Peyer's patch (tissue), 4 donors: Measurements from ENCODE around the gene TANGO2. TPM values are rescaled to one million over a fixed set of nuclear protein-coding genes. Genes with fewer than 3 reads are reported as not detected.
A peak's percentile ranks its signal among the peaks of the same experiment; 100 is the strongest.

Experiments used
- DNase-seq, 3 donors: peaks; one replicate each; pipeline ENCODE4 v3.0.0-alpha.2; 2017 to 2019
- H3K27ac ChIP-seq, 4 donors: fragments of 200-600 bp; sonication (generic); one replicate each; pipeline ENCODE4 v1.5.1; 2016 to 2019
- H3K27me3 ChIP-seq, 2 donors: fragments of 200-600 bp; sonication (generic); one replicate each; pipeline ENCODE4 v1.5.1; 2019
- H3K36me3 ChIP-seq, 3 donors: fragments of 200-600 bp; sonication (generic); one replicate each; pipeline ENCODE4 v1.5.1; 2016 to 2019
- H3K4me1 ChIP-seq, 4 donors: fragments of 200-600 bp; sonication (generic); one replicate each; pipeline ENCODE4 v1.5.1; 2016 to 2019
- H3K4me3 ChIP-seq, 4 donors: fragments of 200-600 bp; sonication (generic); 1 replicate in 3 of 4; 2 replicates in 1 of 4; pipeline ENCODE4 v1.5.1; 2016 to 2019; ENCODE audit warnings: mild to moderate bottlenecking in 1 of 4
- H3K9me3 ChIP-seq, 4 donors: fragments of 200-600 bp; sonication (generic); one replicate each; pipeline ENCODE4 v1.5.1; 2016 to 2019; ENCODE audit warnings: mild to moderate bottlenecking in 1 of 4
- CTCF ChIP-seq, 6 experiments: fragments of 450-650 bp in 4 of 6; fragments of 200-600 bp in 2 of 6; sonication (generic) in 1 of 6; IDR thresholded peaks; one replicate each; pipeline ENCODE4 v1.5.1; 2017 to 2019; ENCODE audit warnings: antibody characterized with exemption in 6 of 6, mild to moderate bottlenecking in 3 of 6, moderate library complexity in 1 of 6
- POLR2A ChIP-seq, 2 donors: fragments of 450-650 bp; IDR thresholded peaks; one replicate each; pipeline ENCODE4 v1.5.1; 2017; ENCODE audit warnings: antibody characterized with exemption in 2 of 2, mild to moderate bottlenecking in 2 of 2, moderate library complexity in 2 of 2
- total RNA-seq, 4 donors: library from RNA; depleted of rRNA; stranded (reverse); fragments of >200 nt; gene quantifications; one replicate each; pipeline ENCODE4 v1.1.0, GENCODE V29; 2016

Gene TANGO2
- total RNA-seq, 4 donors from 2014 or later = 27.2 to 45.4 (median 41.0) TPM

- no peaks in the 10 kb centered on the region for H3K27me3 ChIP-seq
- no peaks in the 10 kb centered on the region for H3K36me3 ChIP-seq
- no peak for DNase-seq
- no peaks in the 10 kb centered on the region for H3K9me3 ChIP-seq
- H3K4me1 ChIP-seq = peaks cover 0 to 14% (median 3%) of the 10 kb centered on the region in 4 donors
- H3K4me3 ChIP-seq = no peak overlapping the region
- no peak overlapping the region for H3K27ac ChIP-seq
- TF ChIP-seq CTCF (IDR thresholded peaks at IDR 0.05) (no peak), POLR2A (IDR thresholded peaks at IDR 0.05) (no peak)
Observed at GRCh38 chr22:20011123-20011992, 9.6 kb upstream of the TANGO2 start.

GRCh38 chr22:20011993-20012740 lies 8.7 kb upstream of the TANGO2 start:
- Histone ChIP-seq H3K4me1 (peaks cover 0 to 15% (median 5%) of the 10 kb centered on the region in 4 donors), H3K9me3 (no peaks in the 10 kb centered on the region), H3K4me3 (no peak overlapping the region), H3K27ac (no peak overlapping the region), H3K27me3 (no peaks in the 10 kb centered on the region), H3K36me3 (no peaks in the 10 kb centered on the region)
- TF ChIP-seq POLR2A (IDR thresholded peaks at IDR 0.05) (no peak), CTCF (IDR thresholded peaks at IDR 0.05) (no peak)
- no peak for DNase-seq

GRCh38 chr22:20012741-20013331 lies 8.1 kb upstream of the TANGO2 start:
- Histone ChIP-seq H3K36me3 (no peaks in the 10 kb centered on the region), H3K27ac (no peak overlapping the region), H3K4me1 (peaks cover 0 to 18% (median 9%) of the 10 kb centered on the region in 4 donors), H3K4me3 (no peak overlapping the region), H3K9me3 (no peaks in the 10 kb centered on the region), H3K27me3 (no peaks in the 10 kb centered on the region)
- TF ChIP-seq POLR2A (IDR thresholded peaks at IDR 0.05) = no peak
- TF ChIP-seq CTCF (IDR thresholded peaks at IDR 0.05) = no peak
- DNase-seq = no peak

- no peak for TF ChIP-seq POLR2A (IDR thresholded peaks at IDR 0.05)
- TF ChIP-seq CTCF (IDR thresholded peaks at IDR 0.05) = peak; percentile 20 to 64 (median 52)
- H3K4me3 ChIP-seq = no peak overlapping the region
- no peaks in the 10 kb centered on the region for H3K27me3 ChIP-seq
- no peaks in the 10 kb centered on the region for H3K9me3 ChIP-seq
- peaks cover 0 to 18% (median 9%) of the 10 kb centered on the region in 4 donors for H3K4me1 ChIP-seq
- H3K27ac ChIP-seq = no peak overlapping the region
- DNase-seq = peak; percentile 39 to 70 (median 68)
- no peaks in the 10 kb centered on the region for H3K36me3 ChIP-seq
Observed at GRCh38 chr22:20013382-20013871, 7.5 kb upstream of the TANGO2 start.

- H3K27ac ChIP-seq = peak overlapping the region in 1 of 4 donors; percentile 10
- no peaks in the 10 kb centered on the region for H3K27me3 ChIP-seq
- peak in 1 of 3 donors; percentile 61 for DNase-seq
- H3K36me3 ChIP-seq = no peaks in the 10 kb centered on the region
- TF ChIP-seq CTCF (IDR thresholded peaks at IDR 0.05) (no peak), POLR2A (IDR thresholded peaks at IDR 0.05) (no peak)
- no peaks in the 10 kb centered on the region for H3K9me3 ChIP-seq
- no peak overlapping the region for H3K4me3 ChIP-seq
- peaks cover 0 to 18% (median 9%) of the 10 kb centered on the region in 4 donors for H3K4me1 ChIP-seq
Observed at GRCh38 chr22:20014526-20015186, 6.3 kb upstream of the TANGO2 start.
